NCI-H446 treated with DMSO at 0.1 percent for 48 hours (cell line): ENCODE results near the gene KLF7.

Source experiments
- DNase-seq: peaks from one replicate; lab custom pipeline; 2025; lab: John Stamatoyannopoulos, UW

KLF7 gene

GRCh38 chr2:207123776-207124391, 41.9 kb downstream of the KLF7 start:
- no peak for DNase-seq

DNA sequence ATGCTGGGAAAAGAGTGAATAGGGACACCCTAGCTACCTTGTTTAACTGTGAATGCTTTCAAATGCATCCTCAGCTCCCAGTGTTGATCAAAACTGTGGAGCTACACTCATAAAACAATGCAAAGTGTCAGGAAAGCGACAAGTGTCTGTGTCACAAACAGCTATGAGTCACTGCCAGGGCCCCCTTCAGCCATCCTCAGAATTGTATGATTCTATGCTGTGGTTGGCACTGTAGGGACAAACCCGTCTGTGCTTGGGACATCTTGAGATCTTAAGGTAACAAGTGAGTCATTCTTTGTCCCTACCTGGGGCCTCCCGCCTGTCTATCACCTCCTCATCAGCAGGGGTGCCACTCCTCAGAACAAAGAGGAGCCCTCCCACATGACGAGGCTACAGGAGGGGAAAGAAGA, 42.4 kb downstream of the KLF7 start:
- DNase-seq, result no peak

DNA sequence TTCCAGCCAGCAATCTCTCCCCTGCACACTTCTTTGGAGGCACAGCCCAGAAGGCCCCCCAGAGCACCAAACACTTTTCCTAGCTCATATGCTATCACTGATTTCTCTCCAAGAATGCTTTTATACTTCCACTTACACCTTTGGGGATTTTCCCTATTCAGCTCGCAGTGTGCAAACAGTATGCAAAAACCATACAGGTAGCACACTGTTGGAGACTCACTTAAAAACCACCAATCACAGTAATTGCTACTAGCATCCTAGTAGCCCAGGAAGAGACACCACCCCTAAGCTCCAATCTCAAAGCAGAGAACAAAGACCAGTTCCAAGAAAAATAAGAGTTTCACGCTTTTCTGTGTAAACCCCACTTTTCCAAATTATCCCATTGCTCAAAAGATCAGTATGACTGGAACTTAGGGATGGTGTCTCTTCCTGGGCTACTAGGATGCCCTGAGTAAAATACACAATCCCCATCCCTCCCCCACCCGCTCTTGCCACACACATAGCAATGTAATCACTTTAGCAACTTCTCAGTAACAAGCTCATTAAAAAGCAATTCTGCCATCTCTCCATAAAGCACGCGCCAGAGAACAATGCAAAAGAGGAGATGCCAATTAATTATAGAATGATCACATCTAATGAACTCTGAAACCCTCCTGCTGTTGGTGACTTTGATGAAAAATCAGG, 43.0 kb downstream of the KLF7 start:
- no peak for DNase-seq

GRCh38 chr2:207121784-207122183, 44.0 kb downstream of the KLF7 start:
- no peak for DNase-seq

GRCh38 chr2:207119048-207119447, 46.7 kb downstream of the KLF7 start:
- DNase-seq, result no peak

DNA sequence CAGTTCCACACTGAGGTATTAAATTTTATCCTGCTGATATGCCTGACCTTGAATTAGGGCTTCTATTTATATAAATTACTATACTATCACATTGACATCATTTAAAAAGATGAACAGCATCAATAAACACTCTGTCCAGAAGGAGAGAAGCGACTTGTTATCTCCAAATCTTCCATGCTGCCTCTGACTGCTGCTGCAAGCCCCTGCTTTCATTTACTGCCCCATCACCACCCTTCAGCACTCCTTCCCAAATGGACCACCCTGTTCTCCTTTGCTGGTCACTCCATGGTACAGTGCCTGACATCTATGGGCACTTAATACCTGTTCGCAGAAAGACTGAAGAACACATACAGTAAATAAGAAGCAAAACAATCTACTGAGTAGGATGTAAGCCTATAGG, 48.1 kb downstream of the KLF7 start:
- no peak for DNase-seq

DNA sequence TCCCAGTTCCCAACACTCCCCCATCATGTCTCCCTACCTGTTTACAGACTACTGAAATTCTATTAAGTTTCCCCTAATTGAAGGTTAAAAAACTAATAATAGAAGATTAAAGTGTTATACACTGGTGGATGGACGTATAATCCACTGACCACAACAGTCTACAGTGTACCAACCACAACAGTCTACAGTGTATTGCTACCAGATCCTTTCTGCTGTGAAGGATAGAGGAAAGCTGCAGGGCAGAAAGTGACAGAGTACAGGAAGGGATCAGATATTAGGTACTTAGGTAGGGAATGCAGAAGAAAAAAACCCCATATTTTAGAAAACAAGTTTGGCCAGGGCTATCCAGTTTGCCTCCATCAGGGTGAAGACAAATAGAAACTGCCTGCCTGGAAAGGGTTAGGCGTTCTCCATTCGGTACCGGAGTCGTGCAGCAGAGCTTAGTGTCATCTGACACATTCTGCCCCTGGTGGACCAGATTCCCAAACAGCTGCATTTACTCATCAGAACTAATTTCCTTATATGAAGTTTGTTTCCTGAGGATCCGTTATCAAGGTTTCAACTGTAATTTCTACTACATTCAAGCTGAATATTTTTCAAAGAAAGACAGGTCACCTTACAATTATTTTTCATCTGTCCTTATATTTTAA, 49.9 kb downstream of the KLF7 start:
- DNase-seq, result no peak

- no peak for DNase-seq
These were observed 52.3 kb downstream of the KLF7 start for GRCh38 chr2:207113414-207113813.

- DNase-seq, result no peak
These were observed 53.0 kb downstream of the KLF7 start for GRCh38 chr2:207112785-207113184.

GRCh38 chr2:207112383-207112782, 53.4 kb downstream of the KLF7 start:
- no peak for DNase-seq

DNA sequence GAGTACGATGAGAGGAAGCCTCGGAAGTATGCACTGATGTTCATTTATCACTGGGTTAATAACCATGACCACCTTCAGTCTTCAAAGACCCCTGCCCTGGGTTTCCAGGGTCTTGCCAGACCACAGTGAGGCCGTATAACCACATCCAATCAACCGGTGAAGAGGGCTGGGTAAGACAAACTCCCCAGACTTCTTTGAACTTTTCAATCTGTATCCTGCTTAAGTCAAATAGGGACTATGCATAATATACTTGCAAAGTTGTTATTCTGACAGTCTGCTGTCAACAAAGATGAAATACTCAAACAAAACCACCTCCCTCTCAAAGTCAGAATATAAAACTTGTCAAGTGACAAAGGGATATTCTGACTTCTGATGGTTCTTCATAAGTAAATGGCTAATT, 54.0 kb downstream of the KLF7 start:
- DNase-seq, result no peak

DNA sequence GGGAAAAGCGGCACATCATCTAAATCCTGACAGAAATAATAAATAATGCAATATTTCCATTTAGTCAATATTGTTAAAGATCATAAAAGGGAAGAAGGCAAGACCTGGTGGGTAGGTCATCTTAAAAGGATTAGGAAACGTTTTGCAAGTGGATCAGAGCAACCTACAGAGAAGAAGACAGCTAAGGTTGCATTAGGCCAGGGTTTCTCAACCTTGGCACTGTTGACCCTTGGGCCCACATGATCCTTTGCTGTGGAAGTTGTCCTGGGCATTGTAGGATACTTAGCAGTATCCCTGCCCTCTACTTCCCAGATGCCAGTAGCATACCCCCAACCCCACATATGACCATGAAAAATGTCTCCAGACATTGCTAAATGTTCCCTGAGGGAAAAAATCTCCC, 55.0 kb downstream of the KLF7 start:
- no peak for DNase-seq

DNA sequence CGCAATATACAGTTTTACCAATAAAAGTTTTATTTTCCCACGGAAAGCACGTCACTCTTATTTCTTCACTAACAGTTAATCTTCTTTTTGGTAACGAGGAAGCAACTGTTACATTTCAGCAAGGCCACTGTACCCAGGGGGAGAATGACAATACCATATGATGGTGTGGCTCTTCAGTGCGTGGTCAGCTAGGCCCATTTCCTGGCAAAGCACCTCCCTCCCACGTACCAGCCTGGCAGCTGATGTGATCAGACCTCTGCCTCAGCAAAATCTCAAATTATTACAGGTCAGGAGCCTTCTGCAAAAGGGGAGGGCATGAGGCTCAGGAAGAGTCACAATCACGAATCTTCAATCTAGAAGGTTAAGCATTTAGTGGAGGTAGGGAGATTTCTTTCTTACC, 55.4 kb downstream of the KLF7 start:
- no peak for DNase-seq

GRCh38 chr2:207109768-207110167, 56.0 kb downstream of the KLF7 start:
- no peak for DNase-seq

- DNase-seq, result no peak
These were observed 57.3 kb downstream of the KLF7 start for GRCh38 chr2:207108440-207108839.

DNA sequence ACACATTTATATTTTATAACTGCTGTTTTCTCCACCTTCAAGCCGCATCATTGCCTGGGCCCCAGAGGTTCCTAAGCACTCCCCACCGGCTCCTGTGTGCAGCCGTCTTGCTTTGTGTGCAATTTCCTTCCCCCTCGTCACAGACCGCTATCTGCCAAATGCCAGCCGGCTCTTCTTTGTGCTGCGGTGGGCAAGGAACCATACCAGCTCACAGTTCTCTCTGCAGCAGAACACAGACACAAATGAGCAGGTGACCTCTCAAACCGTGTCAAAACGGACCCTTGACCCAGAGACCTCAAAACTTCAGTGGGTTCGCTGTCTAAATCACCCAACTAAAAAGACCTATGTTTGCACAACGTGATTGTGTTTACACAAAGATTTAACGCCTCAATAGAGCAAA, 58.2 kb downstream of the KLF7 start:
- no peak for DNase-seq

DNA sequence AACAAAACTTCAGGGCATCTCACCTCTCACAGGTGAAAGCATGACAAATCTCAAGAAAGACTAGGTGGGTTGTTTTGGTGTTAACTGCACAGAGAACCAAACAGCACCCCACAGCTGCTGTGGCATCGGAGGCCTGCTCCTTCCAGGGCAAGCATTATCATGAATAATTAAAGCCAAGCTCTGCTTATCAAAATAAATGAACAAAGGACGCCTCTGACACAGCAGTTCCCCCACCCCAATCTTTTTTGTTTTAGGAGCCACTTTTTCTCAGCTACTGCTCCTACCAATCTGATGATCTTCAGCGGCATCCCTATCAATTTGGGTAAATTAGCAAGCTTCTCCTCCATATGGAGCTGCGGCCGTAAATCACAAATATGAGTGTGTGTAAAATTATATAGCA, 58.6 kb downstream of the KLF7 start:
- DNase-seq, result no peak

DNA sequence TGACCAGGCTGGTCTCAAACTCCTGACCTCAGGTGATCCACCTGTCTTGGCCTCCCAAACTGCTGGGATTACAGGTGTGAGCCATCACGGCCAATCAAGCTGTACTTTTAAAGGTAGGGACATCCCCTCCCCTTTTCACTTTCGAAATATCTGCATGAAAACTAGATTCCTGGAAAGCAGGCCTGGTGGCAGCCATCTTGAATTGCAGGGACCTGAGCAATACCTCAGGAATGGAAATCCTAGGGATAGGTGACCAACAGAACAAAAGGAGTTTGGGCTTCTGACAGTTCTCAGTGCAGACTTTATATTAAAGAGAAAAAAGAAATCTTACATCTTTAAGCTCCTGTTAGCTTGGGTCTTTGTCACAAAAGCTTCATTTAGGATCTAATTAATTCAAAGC, 62.6 kb downstream of the KLF7 start:
- DNase-seq, result no peak

DNA sequence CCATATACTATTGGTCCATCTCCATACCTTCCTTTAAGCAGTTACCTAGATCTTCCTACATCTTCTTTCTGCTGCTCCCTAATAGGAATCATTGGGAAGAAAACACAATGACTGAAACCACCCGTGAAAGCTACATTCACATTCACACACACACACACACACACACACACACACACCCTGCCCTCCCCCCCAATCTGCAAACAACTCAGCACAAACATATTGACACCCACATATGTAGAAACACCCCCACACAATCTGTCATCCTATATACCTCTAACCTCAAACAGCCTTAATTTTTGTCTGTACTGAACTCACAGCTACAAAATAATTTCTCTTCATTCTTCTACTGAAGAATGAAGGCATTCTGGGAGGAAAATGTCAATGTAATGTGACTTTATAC, 63.8 kb downstream of the KLF7 start:
- DNase-seq, result no peak

- no peak for DNase-seq
These were observed 68.5 kb downstream of the KLF7 start for GRCh38 chr2:207097278-207097677.

GRCh38 chr2:207095963-207096362, 69.8 kb downstream of the KLF7 start:
- no peak for DNase-seq

GRCh38 chr2:207093234-207093633, 72.5 kb downstream of the KLF7 start:
- no peak for DNase-seq

DNA sequence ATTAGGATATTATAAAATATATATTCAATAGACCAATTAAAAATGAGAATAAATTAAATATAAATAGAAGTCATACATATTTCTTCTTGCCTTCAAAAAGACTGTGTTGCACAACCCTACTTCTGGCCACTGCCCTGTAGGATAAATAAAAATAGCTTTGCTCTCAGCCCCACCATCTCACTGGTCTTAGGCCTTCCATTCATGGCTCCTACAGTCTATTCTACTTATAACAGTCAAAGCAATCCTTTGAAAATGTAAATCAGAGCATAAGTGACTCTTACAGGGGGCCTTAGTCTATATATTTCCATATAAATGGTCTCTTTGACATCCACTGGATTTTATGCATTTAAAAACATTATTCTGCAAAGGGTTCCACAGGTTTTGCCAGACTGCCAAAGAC, 72.9 kb downstream of the KLF7 start:
- DNase-seq, result no peak

- no peak for DNase-seq
These were observed 73.8 kb downstream of the KLF7 start for GRCh38 chr2:207091928-207092327.
